Measurements from ENCODE around the gene RPS14.
"Not testable (repeated sequence)": the region's sequence is repeated elsewhere in the genome, so short reads cannot be mapped to it uniquely, and the experiment has no call there.

RPS14 gene

GRCh38 chr5:150479416-150479815 lies 29.9 kb upstream of the RPS14 start:
- no peak for DNase-seq (ENCODE audit: low read depth)

DNA sequence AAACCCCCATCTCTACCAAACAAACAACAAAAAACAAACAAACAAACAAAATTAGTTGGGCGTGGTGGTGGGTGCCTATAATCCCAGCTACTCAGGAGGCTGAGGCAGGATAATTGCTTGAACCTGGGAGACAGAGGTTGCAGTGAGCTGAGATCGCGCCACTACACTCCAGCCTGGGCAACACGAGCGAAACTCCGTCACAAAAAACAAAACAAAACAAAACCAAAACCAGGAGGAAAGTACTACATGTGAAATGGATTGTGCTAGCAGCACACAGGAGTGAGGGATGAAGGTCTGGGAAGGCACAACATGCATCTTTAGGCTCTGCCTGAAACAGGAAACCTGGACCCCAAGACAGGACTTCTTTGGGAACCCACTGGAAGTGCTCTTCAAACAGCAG lies 27.0 kb upstream of the RPS14 start:
- DNase-seq (ENCODE audit: low read depth): not testable (repeated sequence)

GRCh38 chr5:150473673-150474358 lies 24.3 kb upstream of the RPS14 start:
- no peak for DNase-seq (ENCODE audit: low read depth)

DNA sequence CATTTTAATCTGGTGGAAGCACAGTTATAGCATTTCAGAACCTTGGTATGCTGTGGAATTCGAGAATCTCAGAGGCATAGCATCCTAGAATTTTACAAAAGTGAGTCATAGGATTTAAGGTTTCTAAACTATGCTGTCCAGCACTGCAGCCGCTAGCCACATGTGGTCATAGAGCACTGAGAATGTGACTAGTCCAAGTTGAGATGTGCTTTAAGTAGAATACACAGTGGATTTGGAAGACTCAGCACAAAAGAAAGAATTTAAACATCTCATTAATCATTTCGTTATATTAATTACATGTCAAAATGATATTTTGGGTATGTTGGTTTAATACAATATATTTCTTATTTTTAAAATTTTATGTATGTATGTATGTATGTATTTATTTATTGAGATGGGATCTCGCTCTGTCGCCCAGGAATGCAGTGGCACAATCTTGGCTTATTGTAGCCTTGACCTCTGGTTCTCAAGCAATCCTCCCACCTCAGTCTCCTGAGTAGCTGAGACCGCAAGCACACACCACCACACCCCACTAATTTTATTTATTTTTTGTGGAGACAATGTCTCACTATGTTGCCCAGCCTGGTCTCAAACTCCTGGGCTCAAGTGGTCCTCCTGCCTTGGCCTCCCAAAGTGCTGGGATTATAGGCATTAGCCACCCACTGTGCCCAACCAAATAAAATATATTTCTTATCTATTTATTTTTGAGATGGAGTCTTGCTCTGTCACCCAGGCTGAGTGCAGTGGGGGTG lies 20.4 kb upstream of the RPS14 start:
- no peak for DNase-seq (ENCODE audit: low read depth)

- DNase-seq (ENCODE audit: low read depth): no peak
Observed at GRCh38 chr5:150468206-150468605, 18.7 kb upstream of the RPS14 start.

GRCh38 chr5:150465927-150466326 lies 16.4 kb upstream of the RPS14 start:
- DNase-seq (ENCODE audit: low read depth): no peak

- no peak for DNase-seq (ENCODE audit: low read depth)
Observed at GRCh38 chr5:150464554-150465012, 15.0 kb upstream of the RPS14 start.

DNA sequence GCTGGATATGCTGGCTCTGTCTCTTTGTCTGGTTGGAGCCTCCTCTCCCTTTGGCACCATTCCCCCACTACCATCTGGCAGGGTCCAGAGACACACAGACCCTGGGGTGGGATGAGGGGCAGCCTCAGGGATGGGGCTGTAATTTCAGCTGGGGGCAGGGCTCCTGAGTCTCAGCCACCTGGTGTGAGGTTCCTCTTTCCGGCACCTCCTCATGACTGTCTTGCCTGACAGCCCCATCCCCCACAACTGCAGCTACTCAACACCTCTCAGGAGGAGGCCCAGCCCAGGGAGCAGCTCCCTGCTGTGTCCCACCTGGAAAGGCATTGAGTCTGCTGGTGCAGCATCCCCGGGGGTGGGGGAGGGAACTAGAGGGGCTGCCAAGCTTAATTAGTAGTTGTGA lies 11.7 kb upstream of the RPS14 start:
- DNase-seq (ENCODE audit: low read depth): no peak

GRCh38 chr5:150460781-150461180 lies 11.2 kb upstream of the RPS14 start:
- DNase-seq (ENCODE audit: low read depth): no peak

DNA sequence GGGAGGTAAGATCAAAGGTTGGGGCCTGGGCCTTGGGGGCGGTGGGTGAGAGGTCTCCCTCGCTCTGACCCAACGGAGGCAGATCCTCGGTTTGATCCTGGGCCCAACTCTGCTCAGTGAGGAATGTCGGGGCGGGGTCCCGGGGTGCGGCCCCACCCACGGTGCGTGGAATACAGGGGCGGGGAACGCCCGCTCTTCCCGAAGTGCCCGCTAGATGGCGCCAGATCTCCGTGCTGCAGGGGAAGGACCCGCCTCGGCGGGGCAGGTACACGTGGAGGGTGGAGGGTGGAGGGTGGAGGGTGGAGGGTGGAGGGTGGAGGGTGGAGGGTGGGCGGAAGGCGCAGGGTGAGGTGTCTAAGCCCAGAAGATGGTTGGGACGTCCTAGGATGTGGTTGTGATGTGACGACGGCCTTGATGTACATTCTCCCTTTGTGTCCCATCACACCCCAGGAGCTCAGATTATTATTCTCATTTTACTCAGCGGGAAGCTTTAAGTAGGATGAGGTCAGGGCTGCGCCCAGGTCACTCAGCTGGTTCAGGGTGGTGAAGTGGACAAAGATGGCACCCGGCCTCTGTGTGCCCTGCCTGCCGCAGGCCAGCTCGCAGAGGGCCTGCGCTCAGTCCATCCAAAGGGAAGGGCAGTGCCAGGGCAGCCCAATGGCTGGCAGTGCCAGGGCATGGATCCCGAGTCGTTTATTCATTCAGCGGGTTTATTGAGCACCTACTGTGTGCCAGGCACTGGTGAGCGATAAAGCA lies 9.4 kb upstream of the RPS14 start:
- DNase-seq (ENCODE audit: low read depth): peak; percentile 77

GRCh38 chr5:150457562-150458240 lies 8.2 kb upstream of the RPS14 start:
- no peak for DNase-seq (ENCODE audit: low read depth)

- no peak for DNase-seq (ENCODE audit: low read depth)
Observed at GRCh38 chr5:150457121-150457520, 7.6 kb upstream of the RPS14 start.

- DNase-seq (ENCODE audit: low read depth): no peak
Observed at GRCh38 chr5:150454492-150455229, 5.1 kb upstream of the RPS14 start.

DNA sequence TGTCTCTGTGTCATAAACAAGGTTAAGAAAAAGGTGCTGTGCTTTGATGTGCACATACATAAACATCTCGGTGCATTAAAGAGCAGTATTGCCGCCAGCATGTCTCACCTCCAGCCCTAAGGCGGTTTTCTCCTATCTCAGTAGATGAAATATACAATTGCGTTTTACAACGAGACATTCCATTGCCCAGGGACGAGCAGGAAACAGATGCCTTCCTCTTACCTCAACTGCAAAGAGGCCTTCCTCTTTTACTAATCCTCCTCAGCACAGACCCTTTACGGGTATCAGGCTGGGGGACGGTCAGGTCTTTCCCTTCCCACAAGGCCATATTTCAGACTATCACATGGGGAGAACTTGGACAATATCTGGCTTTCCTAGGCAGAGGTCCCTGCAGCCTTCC lies 4.5 kb upstream of the RPS14 start:
- not testable (repeated sequence) for DNase-seq (ENCODE audit: low read depth)

GRCh38 chr5:150452914-150453313 lies 3.4 kb upstream of the RPS14 start:
- no peak for DNase-seq (ENCODE audit: low read depth)

DNA sequence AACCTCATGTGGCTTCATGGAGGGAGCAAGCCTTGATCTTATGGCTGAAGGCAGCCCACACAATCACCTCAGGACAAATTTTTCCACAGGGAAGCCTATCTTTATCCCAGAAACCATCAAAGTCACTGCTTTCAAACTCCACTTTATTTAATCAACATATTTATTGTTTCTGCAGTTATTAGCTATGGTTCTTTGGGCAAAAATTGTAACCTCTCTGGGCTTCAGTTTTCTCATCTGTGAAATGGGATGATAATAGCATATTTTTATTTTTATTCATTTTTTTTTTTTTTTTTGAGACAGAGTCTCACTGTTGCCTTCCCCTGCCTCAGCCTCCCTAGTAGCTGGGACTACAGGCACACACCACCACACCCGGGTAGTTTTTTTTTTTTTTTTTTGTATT lies 2.1 kb upstream of the RPS14 start:
- no peak for DNase-seq (ENCODE audit: low read depth)

GRCh38 chr5:150448952-150449516 lies 505 bp downstream of the RPS14 start:
- DNase-seq (ENCODE audit: low read depth): no peak

GRCh38 chr5:150448334-150448733 lies 1.2 kb downstream of the RPS14 start:
- no peak for DNase-seq (ENCODE audit: low read depth)

DNA sequence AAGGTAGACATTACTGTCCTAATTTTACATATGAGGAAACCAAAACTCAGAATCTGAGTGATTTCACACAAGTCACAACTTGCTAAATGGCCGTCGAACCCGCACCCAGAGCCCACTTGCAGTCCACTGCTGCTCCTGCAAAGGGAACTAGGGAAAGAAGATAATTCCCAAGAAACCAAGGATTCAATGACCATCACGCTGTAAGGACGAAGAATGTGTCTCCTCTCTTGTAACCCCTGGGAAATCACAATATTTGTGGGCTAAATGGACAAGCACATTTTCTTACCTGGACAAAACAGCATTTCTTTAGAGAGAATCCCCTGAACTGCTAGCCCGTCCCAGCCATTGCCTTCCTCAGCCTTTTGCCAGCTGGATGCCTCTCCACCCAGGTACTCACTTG lies 2.4 kb downstream of the RPS14 start:
- DNase-seq (ENCODE audit: low read depth): no peak

GRCh38 chr5:150446583-150446982 lies 3.0 kb downstream of the RPS14 start:
- DNase-seq (ENCODE audit: low read depth): no peak

DNA sequence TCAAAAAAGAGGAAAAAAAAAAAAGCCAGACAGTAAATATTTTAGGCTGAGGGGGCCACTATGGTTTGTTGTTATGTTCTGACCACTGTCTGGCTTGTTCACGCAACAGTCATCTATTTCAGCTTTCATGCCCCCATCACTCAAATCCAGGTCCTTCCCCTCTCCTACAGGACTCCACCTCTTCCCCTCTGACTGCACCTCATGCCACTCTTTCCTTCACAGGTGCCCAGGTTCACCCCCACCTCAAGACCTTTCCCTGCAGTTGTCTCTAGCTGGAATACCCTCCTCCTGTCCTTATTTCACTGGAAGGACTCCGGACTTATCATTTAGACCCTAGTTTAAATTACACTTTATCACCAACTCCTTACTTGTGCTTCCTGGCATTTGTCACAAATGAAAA lies 3.5 kb downstream of the RPS14 start:
- no peak for DNase-seq (ENCODE audit: low read depth)
